HCT116 (cell line): ENCODE data around the gene MAML2. TPM values are rescaled to one million over a fixed set of nuclear protein-coding genes. Genes with fewer than 3 reads are reported as not detected.

Experiments used
- ATAC-seq: fragments of 200-7000 bp; cut with Tn5 transposase; 2 replicates; pipeline ENCODE4 v1.9.1; 2020; ENCODE audit warnings: mild to moderate bottlenecking, moderate library complexity
- BruUV-seq: library from RNA; stranded (reverse); fragments of 400-500 nt; replicated peaks from 2 replicates; lab custom pipeline; 2021; lab: Mats Ljungman, UMichigan
- CTCF ChIA-PET: fragments of 300-600 bp; sonication (Branson Sonifier 250); formaldehyde crosslinking; loops from one replicate; lab custom pipeline; 2021; ENCODE audit warnings: antibody characterized with exemption; lab: Charles Lee
- POLR2A ChIA-PET: fragments of 300-600, 350-600 bp; sonication (Branson Sonifier 250); formaldehyde crosslinking; loops from one replicate; lab custom pipeline; 2021; ENCODE audit warnings: antibody characterized with exemption; lab: Charles Lee
- RAD21 ChIA-PET, 2 experiments: fragments of 300-600 bp; sonication (Branson Sonifier 250); formaldehyde crosslinking; loops; one replicate each; lab custom pipeline; 2023; ENCODE audit warnings: low total read pairs in 2 of 2; ENCODE audit not compliant: uncharacterized antibody in 2 of 2, unreplicated experiment in 2 of 2, low non-redundant PET in 1 of 2; lab: Charles Lee
- DNase-seq: peaks from one replicate; pipeline ENCODE4 v3.0.0-alpha.2; 2010; ENCODE audit warnings: low read depth, low spot score
- H2AFZ ChIP-seq: fragments of 200-600 bp; shearing (Covaris generic), sonication (generic); 2 replicates; pipeline ENCODE4 v1.6.1; 2017; ENCODE audit warnings: low read depth, mixed run types, mixed read lengths, antibody characterized with exemption, low read length; ENCODE audit not compliant: poor library complexity, severe bottlenecking
- H3K27ac ChIP-seq: 2 replicates; pipeline ENCODE4 v1.5.1; 2012; ENCODE audit warnings: low read depth, low read length
- H3K27me3 ChIP-seq: fragments of 200-600 bp; sonication (generic); 2 replicates; pipeline ENCODE4 v1.6.1; 2016; ENCODE audit warnings: mixed run types, low read length, mixed read lengths; ENCODE audit not compliant: insufficient read depth
- H3K36me3 ChIP-seq, 2 experiments: fragments of 200-500 bp in 1 of 2; fragments of 200-600 bp in 1 of 2; sonication (Bioruptor generic) in 1 of 2; sonication (generic) in 1 of 2; 2 replicates each; pipeline versions ENCODE4 v1.5.1 to v1.6.1; 2014 to 2016; ENCODE audit warnings: low read length in 2 of 2, inconsistent platforms in 1 of 2, mixed read lengths in 1 of 2, mixed run types in 1 of 2; ENCODE audit not compliant: insufficient read depth in 2 of 2, control insufficient read depth in 1 of 2
- H3K4me1 ChIP-seq, 2 experiments: fragments of 200-600 bp in 1 of 2; sonication (generic) in 1 of 2; 2 replicates each; pipeline versions ENCODE4 v1.5.1 to v1.6.1; 2012 to 2017; ENCODE audit warnings: low read length in 2 of 2, inconsistent platforms in 1 of 2, mild to moderate bottlenecking in 1 of 2, mixed read lengths in 1 of 2, mixed run types in 1 of 2, moderate library complexity in 1 of 2; ENCODE audit not compliant: insufficient read depth in 2 of 2, control insufficient read depth in 1 of 2
- H3K4me2 ChIP-seq: fragments of 200-600 bp; sonication (generic); 2 replicates; pipeline ENCODE4 v1.6.1; 2017; ENCODE audit warnings: mixed run types, low read length, mixed read lengths
- H3K4me3 ChIP-seq, 2 experiments: fragments of 200-600 bp in 1 of 2; sonication (generic) in 1 of 2; replicated peaks in 1 of 2; 2 replicates each; pipeline ENCODE4 v1.5.1; 2011 to 2016; ENCODE audit warnings: low read length in 2 of 2, control low read depth in 1 of 2, low read depth in 1 of 2, mild to moderate bottlenecking in 1 of 2, mixed read lengths in 1 of 2, mixed run types in 1 of 2
- H3K79me2 ChIP-seq: fragments of 200-600 bp; sonication (generic); 2 replicates; pipeline ENCODE4 v1.6.1; 2017; ENCODE audit warnings: mild to moderate bottlenecking, mixed run types, low read length, moderate library complexity, mixed read lengths; ENCODE audit not compliant: insufficient read depth
- H3K9ac ChIP-seq: fragments of 200-600 bp; sonication (generic); 2 replicates; pipeline ENCODE4 v1.6.1; 2016; ENCODE audit warnings: low read length, mixed read lengths
- H3K9me2 ChIP-seq: fragments of 200-600 bp; sonication (generic), shearing (Covaris generic); 2 replicates; pipeline ENCODE4 v1.6.1; 2017; ENCODE audit warnings: mixed run types, mild to moderate bottlenecking, moderate library complexity; ENCODE audit not compliant: insufficient read depth
- H3K9me3 ChIP-seq, 2 experiments: fragments of 200-500 bp in 1 of 2; fragments of 200-600 bp in 1 of 2; sonication (Bioruptor generic) in 1 of 2; sonication (generic) in 1 of 2; 2 replicates each; pipeline ENCODE4 v1.6.1; 2014 to 2017; ENCODE audit warnings: low read length in 2 of 2, mixed read lengths in 2 of 2, inconsistent platforms in 1 of 2, low read depth in 1 of 2, mild to moderate bottlenecking in 1 of 2, mixed run types in 1 of 2, moderate library complexity in 1 of 2; ENCODE audit not compliant: control insufficient read depth in 1 of 2, insufficient read depth in 1 of 2
- H4K20me1 ChIP-seq: fragments of 200-600 bp; sonication (generic), shearing (Covaris generic); 2 replicates; pipeline ENCODE4 v1.6.1; 2017; ENCODE audit warnings: mixed run types, mild to moderate bottlenecking, moderate library complexity; ENCODE audit not compliant: insufficient read depth
- ATF3 ChIP-seq: IDR thresholded peaks from 2 replicates; pipeline ENCODE4 v1.6.1; 2012
- CBX3 ChIP-seq: IDR thresholded peaks from 2 replicates; pipeline ENCODE4 v1.6.1; 2012; ENCODE audit warnings: low read depth
- CEBPB ChIP-seq: IDR thresholded peaks from 2 replicates; pipeline ENCODE4 v1.6.1; 2012; ENCODE audit warnings: low read depth
- CTCF ChIP-seq, 3 experiments: fragments of 200-600 bp in 1 of 3; sonication (generic) in 1 of 3; IDR thresholded peaks in 2 of 3; conservative IDR thresholded peaks in 1 of 3; 2 replicates each; pipeline ENCODE4 v1.5.1; 2012 to 2017; ENCODE audit warnings: low read depth in 2 of 3, low read length in 2 of 3, antibody characterized with exemption in 1 of 3, borderline replicate concordance in 1 of 3, control low read depth in 1 of 3, mild to moderate bottlenecking in 1 of 3, mixed read lengths in 1 of 3, mixed run types in 1 of 3, moderate library complexity in 1 of 3; ENCODE audit not compliant: insufficient read depth in 1 of 3
- EGR1 ChIP-seq: IDR thresholded peaks from 2 replicates; pipeline ENCODE4 v1.6.1; 2012; ENCODE audit warnings: low read depth
- EZH2 ChIP-seq: fragments of 200-600 bp; sonication (generic); IDR thresholded peaks from 2 replicates; pipeline ENCODE4 v1.6.1; 2017; ENCODE audit warnings: antibody characterized with exemption, mixed run types
- EZH2phosphoT487 ChIP-seq: fragments of 200-600 bp; IDR thresholded peaks from 2 replicates; pipeline ENCODE4 v1.6.1; 2018; ENCODE audit warnings: antibody characterized with exemption, borderline replicate concordance
- FOSL1 ChIP-seq: IDR thresholded peaks from 2 replicates; pipeline ENCODE4 v1.6.1; 2012; ENCODE audit warnings: low read depth
- JUND ChIP-seq: IDR thresholded peaks from 2 replicates; pipeline ENCODE4 v1.6.1; 2012
- MAX ChIP-seq: IDR thresholded peaks from 2 replicates; pipeline ENCODE4 v1.6.1; 2012
- POLR2A ChIP-seq: IDR thresholded peaks from 2 replicates; pipeline ENCODE4 v1.7.0; 2011; ENCODE audit warnings: borderline replicate concordance; ENCODE audit not compliant: insufficient read depth, insufficient read length; ENCODE audit errors: extremely low read depth
- POLR2AphosphoS5 ChIP-seq: IDR thresholded peaks from 2 replicates; pipeline ENCODE4 v1.6.1; 2011; ENCODE audit warnings: mild to moderate bottlenecking, low read depth, low read length, moderate library complexity
- RAD21 ChIP-seq: IDR thresholded peaks from 2 replicates; pipeline ENCODE4 v1.6.1; 2012; ENCODE audit warnings: low read depth, mild to moderate bottlenecking
- SIN3A ChIP-seq: IDR thresholded peaks from 2 replicates; pipeline ENCODE4 v1.6.1; 2012; ENCODE audit warnings: low read depth
- SP1 ChIP-seq: IDR thresholded peaks from 2 replicates; pipeline ENCODE4 v1.6.1; 2012; ENCODE audit warnings: low read depth
- SRF ChIP-seq: IDR thresholded peaks from 2 replicates; pipeline ENCODE4 v1.6.1; 2012; ENCODE audit warnings: low read depth
- TCF7L2 ChIP-seq: IDR thresholded peaks from 2 replicates; pipeline ENCODE4 v1.7.0; 2011; ENCODE audit warnings: borderline replicate concordance, inconsistent platforms; ENCODE audit not compliant: insufficient read depth, insufficient read length; ENCODE audit errors: extremely low read depth
- YY1 ChIP-seq: IDR thresholded peaks from 2 replicates; pipeline ENCODE4 v1.6.1; 2011; ENCODE audit warnings: low read length, low read depth, moderate library complexity, mild to moderate bottlenecking; ENCODE audit not compliant: insufficient replicate concordance; ENCODE audit errors: extremely low read depth
- ZBTB33 ChIP-seq: IDR thresholded peaks from 2 replicates; pipeline ENCODE4 v1.6.1; 2011; ENCODE audit warnings: mild to moderate bottlenecking, low read length, moderate library complexity; ENCODE audit not compliant: insufficient replicate concordance; ENCODE audit errors: extremely low read depth
- ZFX ChIP-seq: fragments of 450-650 bp; IDR thresholded peaks from 2 replicates; pipeline ENCODE4 v1.6.1; 2017
- ZNF274 ChIP-seq: fragments of 200-500 bp; sonication (Bioruptor generic); IDR thresholded peaks from 2 replicates; pipeline ENCODE4 v1.6.1; 2014; ENCODE audit warnings: mild to moderate bottlenecking, low read depth, low read length, inconsistent platforms
- intact Hi-C: fragments of 100-400 bp; cut with micrococcal nuclease; formaldehyde crosslinking; loops from 2 replicates; pipeline ENCODE4 v1.10.0; 2022
- total RNA-seq: library from RNA; stranded (reverse); gene quantifications from one replicate; pipeline ENCODE4 v1.2.1, GENCODE V29; 2021; ENCODE audit not compliant: unreplicated experiment

MAML2 gene
- total RNA-seq, 1 experiment from 2014 or later = 2.6 TPM

- TF ChIP-seq POLR2AphosphoS5 (no peak), EZH2 (no peak), SRF (no peak), SIN3A (no peak), RAD21 (no peak), EGR1 (no peak), FOSL1 (no peak)
Measured at GRCh38 chr11:96152623-96153022, 190.4 kb downstream of the MAML2 start (continued).

- H3K27ac ChIP-seq = no peak overlapping the region
- DNase-seq (no peak), ATAC-seq (no peak)
- H3K9me3 ChIP-seq = no peaks in the 10 kb centered on the region
- H3K4me2 ChIP-seq = no peak overlapping the region
- POLR2A ChIA-PET = no interaction called here
- H3K79me2 ChIP-seq = no peaks in the 10 kb centered on the region
- BruUV-seq = no TSS peak
- TF ChIP-seq YY1 (no peak), EZH2 (no peak), RAD21 (no peak), SRF (no peak), CEBPB (no peak), POLR2AphosphoS5 (no peak), ZBTB33 (no peak), EGR1 (no peak), EZH2phosphoT487 (no peak), CBX3 (no peak), SIN3A (no peak), ZFX (no peak), TCF7L2 (no peak), ATF3 (no peak), CTCF (IDR thresholded peaks at IDR 0.05 in 2 of 3, conservative IDR thresholded peaks at IDR 0.05 in 1 of 3; ENCODE audit: borderline replicate concordance in 1 of 3, insufficient read depth in 1 of 3, low read depth in 2 of 3, low read length in 2 of 3) (no peak), MAX (no peak), SP1 (no peak), ZNF274 (no peak), JUND (no peak), POLR2A (no peak)
- no peaks in the 10 kb centered on the region for H3K36me3 ChIP-seq
- CTCF ChIA-PET = no interaction called here
- H3K4me1 ChIP-seq = peaks cover 10 to 28% of the 10 kb centered on the region in 2 experiments; a peak in 3 of 4 replicates
- H3K4me3 ChIP-seq = no peak overlapping the region
- no peak overlapping the region for H2AFZ ChIP-seq
- no peak overlapping the region for H3K9ac ChIP-seq
- intact Hi-C loops = no loop called here
- no peaks in the 10 kb centered on the region for H3K27me3 ChIP-seq
- H3K9me2 ChIP-seq = no peaks in the 10 kb centered on the region
- RAD21 ChIA-PET = no interaction called here
- no peaks in the 10 kb centered on the region for H4K20me1 ChIP-seq
Measured at GRCh38 chr11:96151501-96151900, 191.5 kb downstream of the MAML2 start.
